Mammary epithelial cell (primary cell): ENCODE results near the gene WFDC12.

Experiments
- CTCF ChIP-seq, 2 donors: IDR thresholded peaks in 1 of 2; conservative IDR thresholded peaks in 1 of 2; 2 replicates each; pipeline ENCODE4 v1.5.1; 2011 to 2012; ENCODE audit warnings: inconsistent platforms in 2 of 2, low read length in 2 of 2, mild to moderate bottlenecking in 2 of 2, control low read depth in 1 of 2, low read depth in 1 of 2; ENCODE audit not compliant: insufficient read depth in 1 of 2; ENCODE audit errors: extremely low read depth in 1 of 2
- EZH2 ChIP-seq: IDR thresholded peaks from 2 replicates; pipeline ENCODE4 v1.6.1; 2012; ENCODE audit warnings: low read length, inconsistent platforms, borderline replicate concordance

- TF ChIP-seq CTCF (conservative IDR thresholded peaks at IDR 0.05 in 1 of 2, IDR thresholded peaks at IDR 0.05 in 1 of 2; ENCODE audit: extremely low read depth in 1 of 2, insufficient read depth in 1 of 2, low read depth in 1 of 2, low read length in 2 of 2) = no peak
- no peak for TF ChIP-seq EZH2
These were observed 18.9 kb downstream of the WFDC12 start for GRCh38 chr20:45105317-45105716.
